Ramos (cell line): ENCODE measurements around the gene EIF4G3.
"Not testable (repeated sequence)": the region's sequence is repeated elsewhere in the genome, so short reads cannot be mapped to it uniquely, and the experiment has no call there.

Source experiments
- in situ Hi-C: fragments of 300-500 bp; cut with MboI; formaldehyde crosslinking; loops from one replicate; pipeline ENCODE4 v1.14.3; 2022; ENCODE audit warnings: low sequenced_read_pairs; ENCODE audit not compliant: unreplicated experiment

Gene EIF4G3

DNA sequence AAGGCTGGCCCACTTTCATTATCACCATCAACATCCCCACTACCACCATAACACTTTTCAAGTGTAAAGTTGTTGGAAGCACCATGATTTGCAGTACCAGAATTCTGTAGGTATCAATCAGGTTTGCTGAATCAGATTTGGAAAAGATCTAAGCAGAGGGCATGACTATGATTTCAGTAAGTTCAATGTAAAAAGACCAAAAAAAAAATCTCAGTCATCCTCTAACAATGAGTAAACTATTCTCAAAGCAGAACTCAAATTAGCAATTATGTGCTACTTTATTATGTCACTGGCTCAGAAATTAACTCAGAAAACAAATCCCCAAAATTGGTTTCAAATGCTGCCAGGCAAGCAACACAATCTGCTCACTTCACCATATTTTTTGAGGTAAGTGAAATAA, 201.7 kb downstream of the EIF4G3 start:
- in situ Hi-C loops = no loop called here

DNA sequence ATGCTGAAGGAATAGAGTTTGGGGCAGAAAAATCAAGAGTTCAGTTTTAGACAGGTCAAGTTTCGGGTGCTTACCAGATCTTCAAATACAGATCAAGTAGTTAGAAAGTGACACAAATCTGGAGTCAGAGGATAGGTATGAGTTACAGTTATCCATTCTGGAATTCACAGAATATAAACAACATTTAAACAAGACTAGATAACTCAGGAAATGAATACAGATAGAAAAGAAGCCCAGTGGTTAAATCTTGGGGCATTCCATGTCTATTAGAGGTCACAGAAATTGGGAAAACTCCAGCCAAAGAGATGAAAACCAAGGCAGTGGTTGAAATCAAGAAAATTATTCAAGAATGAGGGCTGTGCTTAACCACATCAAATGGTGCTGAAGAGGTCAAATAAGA, 202.6 kb downstream of the EIF4G3 start:
- in situ Hi-C loops = no loop called here

DNA sequence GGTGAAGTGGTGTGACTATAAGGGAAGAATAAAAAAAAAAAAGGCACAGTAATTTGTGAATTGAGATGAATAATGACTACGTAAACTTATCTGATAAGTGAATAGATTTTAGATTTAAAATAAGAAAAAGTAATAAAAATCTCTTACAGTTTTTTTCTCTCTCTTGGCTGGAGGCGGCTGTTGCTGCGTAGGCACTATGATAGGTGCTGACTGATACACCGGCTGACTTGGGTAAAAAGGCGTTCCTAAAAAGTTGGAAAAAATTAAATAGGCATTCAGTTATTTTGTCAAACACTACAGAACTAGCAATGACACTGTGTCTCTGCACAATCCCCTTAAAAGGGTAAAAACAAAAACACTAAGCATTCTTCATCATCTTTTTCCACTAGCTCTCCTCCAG, 203.8 kb downstream of the EIF4G3 start:
- in situ Hi-C loops = no loop called here

DNA sequence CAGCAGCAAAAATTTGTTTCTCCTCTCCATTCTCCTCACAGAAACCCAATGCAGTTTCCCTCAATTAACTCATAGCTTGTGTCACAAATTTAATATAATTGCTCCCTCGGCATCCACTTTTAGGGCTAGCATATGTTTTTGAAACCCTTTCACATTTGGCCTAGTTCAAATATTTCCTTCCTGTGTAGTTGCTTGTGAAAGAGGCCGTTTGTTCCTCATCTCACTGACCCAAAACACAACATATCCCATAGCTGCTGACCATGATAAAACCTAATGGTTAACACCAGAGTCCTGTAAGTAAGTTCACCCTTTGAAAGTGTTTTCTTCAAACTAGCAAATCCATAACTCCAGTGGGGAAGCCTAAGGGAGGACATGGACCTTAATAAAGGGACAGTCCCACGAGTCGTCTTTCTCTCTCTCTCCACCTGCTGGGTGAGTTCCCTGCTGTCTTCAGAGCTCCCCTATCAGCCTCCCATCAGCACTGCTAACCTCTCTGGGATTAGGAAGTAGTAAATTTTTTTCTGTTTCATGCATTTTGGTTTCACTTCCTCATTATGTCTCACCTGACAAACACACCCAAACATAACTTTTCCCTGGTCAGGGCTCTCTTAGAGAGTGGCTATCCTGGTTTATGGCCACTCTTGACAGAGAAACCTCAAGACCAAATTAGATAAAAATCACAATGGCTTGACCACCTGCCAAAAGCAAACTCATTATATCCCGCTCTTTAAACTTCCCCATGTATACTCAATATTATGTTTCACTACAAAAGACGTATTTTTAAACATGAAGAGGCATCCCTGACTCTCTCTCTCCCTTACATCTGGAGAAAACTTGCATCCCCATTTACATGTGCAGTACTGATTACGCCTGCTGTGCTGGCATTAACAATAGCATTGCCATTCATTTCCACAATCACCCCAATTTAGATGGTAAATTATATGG, 211.9 kb downstream of the EIF4G3 start:
- in situ Hi-C loops = no loop called here

DNA sequence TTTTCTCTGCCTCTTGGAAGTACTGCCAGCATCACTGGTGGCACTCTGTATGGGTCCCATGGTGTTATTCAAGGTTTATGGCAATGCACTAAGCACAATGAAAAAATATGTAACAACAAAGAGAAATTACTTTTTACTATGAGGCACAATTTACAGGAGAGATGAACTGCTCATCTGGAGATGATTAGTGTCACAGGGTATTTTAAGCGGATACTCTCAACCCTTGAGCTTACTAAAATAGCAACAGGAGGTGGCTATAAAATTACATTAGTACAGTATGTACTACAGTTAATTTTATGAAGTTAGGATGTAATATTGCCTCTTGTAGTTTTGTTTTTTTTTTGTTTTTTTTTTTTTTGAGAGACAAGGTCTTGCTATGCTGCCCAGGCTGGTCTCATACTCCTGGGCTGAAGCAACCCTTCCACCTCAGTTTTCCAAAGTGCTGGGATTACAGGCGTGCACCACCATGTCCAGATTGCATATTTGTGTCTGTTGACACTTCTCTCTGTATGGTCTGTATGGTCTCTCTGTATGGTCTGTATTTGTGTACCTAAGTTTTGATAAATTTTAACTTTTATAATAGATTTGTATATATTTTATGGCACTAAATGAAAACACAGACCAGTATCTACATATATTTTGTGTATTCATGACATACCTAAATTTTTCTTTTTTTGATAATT, 214.0 kb downstream of the EIF4G3 start:
- in situ Hi-C loops = no loop called here

DNA sequence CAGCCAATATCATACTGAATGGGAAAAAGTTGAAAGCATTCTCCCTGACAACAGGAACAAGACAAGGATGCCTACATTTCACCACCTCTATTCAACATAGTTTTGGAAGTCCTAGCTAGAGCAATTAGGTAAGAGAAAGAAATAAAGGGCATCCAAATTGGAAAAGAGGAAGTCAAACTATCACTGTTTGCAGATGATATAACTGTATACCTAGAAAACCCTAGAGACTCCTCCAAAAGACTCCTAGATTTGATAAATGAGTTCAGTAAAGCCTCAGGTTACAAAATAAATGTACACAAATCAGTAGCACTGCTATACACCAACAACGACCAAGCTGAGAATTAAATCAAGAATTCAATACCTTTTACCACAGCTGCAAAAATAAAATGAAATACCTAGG, 218.3 kb downstream of the EIF4G3 start:
- in situ Hi-C loops = no loop called here

DNA sequence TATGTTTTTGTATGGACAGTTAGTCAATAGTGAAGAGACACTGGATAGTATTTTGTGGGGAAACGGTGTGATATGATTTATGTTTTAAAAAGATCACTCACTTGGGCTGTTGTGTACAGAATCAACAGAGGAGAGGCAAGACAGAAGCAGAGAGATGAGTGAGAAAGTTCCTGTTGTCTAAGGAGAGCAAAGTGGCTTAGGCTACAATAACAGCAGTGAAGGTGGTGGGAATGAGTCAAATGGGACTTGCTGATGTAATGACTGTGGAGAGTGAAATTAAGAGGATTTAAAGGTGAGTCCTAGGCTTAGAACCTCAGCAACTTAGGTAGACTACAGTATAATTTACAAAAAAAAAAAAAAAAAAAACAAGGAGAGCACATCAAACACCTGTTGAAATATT, 220.4 kb downstream of the EIF4G3 start:
- in situ Hi-C loops = no loop called here

DNA sequence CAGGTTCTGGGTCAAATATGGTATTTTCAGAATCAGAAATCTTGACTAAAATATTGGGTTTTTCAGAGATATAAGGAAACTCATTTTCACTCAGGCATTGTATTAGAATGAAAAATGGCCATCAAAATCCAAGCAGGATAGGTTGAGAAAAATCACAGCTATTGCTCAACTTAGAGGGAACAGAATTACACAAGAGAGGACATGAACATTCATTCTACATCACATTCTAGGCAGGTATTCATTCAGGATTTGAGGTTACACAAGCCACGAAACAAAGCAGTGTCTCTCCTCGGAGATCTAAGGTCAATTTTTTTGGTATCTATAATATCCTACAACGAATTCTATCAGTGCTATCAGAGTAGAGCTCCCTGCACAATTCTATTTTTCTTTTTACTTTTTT, 226.0 kb downstream of the EIF4G3 start:
- in situ Hi-C loops = no loop called here

DNA sequence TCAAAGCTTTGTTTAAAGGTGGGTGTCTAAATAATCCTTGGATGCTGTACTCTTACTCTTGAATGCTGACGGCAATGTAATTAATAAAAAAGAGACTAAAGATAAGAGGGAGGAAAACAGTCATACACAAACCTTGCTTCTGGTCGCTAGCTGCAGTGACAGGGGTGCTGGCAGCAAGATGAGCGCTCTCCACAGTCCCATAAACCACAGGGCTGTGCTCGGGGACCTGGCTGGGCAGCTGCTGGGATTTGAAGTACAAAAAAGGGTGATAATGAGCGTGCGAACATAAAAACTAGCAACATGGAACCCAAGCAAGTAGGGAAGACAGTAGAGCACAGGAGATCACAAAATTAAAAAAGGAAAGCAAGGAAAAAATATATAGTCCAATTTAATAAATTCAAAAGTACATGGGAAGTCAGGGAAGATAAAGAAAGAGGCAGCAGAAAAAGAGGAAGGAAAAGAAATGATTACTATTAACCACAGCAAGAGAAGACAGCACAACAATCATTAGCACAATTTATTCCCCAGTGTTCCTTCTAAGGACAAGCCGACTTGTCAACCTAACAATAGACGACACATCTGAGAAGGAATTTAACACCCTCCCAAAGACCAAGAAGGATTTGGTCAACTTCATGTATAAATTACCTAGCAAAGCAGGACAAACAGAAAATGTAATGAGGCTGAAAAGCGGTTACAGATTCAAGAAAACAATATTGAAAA, 226.7 kb downstream of the EIF4G3 start:
- in situ Hi-C loops = no loop called here

DNA sequence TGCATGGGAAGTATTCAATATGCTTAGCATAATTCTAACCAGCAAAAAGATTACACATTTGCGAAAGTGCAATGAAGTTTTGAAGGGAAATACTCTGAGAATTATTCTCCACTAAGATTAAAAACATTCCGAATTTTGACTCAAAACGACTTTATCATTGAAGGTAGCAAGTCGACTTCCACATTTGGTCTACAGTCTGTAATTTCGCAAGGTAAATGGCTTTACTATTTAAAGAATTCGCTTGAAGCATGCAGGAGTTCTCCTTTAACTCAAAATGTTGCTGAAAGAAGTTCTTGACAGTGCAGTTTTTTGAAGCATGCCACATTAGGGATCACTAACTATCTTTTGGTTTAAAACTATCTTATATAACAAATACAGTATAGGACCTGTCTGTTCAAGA, 228.6 kb downstream of the EIF4G3 start:
- in situ Hi-C loops = no loop called here

DNA sequence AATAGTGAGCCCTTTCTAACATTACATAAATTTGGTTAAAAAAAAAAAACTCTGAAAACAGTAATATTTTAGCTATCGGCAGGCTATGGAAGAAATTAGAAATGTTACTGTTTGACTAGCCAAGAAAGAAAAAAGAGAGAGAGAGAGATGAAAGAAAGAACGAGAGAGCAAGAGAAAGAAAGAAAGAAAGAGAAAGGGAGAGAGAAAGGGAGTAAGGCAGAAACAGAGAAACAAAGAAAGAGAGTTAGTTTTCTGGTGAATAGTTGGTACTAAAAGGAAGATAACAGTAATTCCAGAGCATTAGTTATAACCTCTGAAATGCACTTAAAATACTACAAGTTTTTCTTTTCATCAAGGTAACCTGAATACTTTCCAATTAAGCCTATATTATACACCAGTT, 229.3 kb downstream of the EIF4G3 start:
- in situ Hi-C loops = no loop called here

DNA sequence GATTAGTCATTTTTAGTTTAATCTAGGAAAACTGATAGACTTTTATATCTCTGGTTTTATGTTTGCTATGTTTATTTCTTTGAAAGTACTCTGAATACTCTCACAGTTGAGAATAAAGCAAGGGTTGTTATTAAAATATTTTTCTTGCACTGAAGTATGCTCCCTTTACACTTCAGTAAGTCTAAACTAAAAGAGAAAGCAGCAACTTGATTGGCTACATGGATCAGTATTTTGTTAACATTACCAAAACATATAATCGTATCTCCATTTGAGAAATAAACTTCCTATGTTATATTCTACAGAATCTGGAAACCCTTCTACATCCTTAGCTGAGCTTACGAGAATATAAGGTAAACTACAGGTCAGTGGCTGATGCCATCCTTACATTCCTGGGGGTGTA, 240.1 kb downstream of the EIF4G3 start:
- in situ Hi-C loops = no loop called here

DNA sequence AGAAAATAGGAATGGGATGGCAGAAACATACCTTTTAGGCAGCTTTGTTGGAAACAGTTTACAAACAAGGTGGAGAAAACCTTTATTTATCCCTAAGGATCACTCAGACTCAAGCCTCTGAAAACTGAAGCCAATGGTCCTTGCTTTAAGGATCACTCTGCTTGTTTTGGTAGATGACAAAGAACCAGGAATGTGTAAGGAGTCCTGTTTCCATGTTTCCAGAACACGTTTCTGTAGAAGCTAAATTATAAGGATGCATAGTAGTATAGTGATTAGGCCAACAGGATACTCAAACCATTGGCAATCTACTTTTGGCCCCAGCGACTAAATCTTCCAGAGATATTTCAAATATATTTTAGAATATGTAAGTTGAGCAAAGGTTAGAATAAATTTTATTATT, 240.5 kb downstream of the EIF4G3 start:
- in situ Hi-C loops = no loop called here

DNA sequence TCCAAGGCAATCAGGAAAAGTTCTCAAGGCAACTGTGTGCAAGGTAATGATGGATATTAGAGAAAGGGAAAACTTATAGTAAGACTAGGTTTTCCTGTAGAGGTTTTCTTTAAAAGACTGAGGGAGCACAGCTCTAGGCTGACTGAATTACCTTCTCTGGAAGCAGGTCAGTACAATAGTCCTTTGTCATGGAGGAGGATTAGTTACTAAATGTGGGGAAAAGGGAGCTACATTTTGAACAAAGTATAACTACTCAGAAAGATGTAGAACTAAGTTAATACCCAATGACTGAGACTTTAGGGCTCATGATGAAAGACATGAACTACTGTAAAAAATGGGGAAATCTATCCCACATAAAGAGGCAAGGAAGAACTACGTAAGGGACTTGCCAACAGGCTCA, 241.0 kb downstream of the EIF4G3 start:
- in situ Hi-C loops = no loop called here

DNA sequence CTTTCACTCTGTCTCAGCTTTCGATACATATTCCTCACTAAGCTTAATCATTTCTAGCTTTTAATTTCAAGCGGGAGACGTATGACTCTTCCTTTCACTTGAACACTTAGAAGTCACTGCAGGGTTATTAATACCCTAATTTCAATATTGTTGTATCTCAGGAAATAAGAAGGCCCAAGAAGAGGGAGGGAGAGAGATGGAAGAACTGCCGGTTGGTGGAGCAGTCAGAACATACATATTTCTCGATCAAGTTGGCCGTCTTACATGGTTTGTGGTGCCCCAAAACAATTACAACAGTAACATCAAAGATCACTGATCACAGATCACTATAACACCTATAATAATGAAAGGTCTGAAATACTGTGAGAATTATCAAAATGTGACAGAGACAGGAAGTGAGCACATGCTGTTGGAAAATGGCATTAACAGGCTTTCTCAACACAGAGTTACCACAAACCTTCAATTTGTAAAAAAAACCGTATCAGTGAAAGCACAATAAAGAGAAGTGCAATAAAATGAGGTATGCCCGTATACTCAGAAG, 244.2 kb downstream of the EIF4G3 start:
- in situ Hi-C loops = no loop called here

DNA sequence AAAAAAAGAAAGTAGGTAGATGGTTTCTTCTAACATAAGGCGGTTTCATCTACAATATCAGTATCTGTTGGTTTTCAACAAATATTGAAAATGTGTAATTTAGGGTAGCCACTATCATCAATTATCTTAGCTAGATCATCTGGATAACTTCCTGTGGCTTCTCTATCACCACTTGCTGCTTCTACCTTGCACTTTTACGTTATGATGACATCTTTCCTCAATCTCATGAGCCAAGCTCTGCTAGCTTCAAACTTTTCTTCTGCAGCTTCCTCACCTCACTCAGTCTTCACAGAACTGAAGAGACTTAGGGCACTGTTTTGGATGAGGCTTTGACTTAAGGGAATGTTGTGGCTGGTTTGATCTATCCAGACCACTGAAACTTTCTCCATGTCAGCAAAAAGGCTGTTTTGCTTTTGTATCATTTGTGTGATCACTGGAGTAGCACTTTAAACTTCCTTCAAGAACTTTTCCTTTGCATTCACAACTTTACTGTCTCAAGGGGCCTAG, 244.7 kb downstream of the EIF4G3 start:
- in situ Hi-C loops = no loop called here

DNA sequence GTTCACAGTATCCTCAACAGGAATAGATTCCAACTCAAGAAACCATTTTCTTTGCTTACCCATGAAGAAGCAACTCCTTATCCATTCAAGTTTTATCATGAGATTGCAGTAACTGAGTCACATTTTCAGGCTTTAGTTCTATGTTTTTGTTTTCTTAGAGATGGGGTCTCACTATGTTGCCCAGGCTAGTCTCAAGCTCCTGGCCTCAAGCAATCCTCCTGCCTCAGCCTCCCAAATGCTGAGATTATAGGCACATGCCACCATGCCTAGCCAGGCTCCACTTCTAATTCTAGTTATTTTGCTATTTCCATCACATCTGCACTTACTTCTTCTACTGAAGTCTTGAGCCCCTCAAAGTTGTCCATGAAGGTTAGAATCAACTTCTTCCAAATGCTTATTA, 246.3 kb downstream of the EIF4G3 start:
- in situ Hi-C loops = no loop called here

DNA sequence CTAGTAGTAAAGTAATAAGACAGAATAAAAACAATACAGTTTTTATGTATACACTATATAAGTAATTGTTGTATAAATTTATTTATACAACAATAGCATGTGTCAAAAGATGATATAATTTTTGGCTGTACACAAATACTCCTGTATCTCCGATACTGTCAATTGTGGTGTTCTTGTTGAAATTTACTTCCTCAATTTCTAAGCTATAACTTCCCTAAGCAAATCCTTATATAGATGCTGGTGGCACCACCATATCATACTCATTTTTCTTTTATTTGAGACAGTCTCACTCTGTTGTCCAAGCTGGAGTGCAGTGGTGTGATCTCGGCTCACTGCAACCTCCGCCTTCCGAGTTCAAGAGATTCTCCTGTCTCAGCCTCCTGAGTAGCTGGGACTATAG, 248.6 kb downstream of the EIF4G3 start:
- in situ Hi-C loops = no loop called here

DNA sequence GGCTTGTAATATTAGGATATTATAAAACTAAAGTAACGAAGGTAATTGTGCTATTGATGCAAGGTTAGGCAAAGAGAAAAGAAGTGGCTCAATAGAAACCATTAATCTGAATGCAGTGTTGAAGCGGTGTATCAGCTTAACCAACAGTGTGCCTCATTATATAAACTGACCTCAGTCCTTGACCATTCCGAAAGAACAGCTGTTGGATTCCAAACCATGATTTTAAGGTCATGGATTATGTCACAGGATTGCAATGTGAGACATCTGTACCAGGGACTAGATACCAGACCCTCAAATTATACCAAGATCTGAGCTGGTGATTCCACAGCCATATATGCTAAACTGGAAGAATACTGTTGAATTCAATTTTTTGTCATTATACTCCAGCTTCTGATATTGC, 255.4 kb downstream of the EIF4G3 start:
- in situ Hi-C loops = no loop called here

DNA sequence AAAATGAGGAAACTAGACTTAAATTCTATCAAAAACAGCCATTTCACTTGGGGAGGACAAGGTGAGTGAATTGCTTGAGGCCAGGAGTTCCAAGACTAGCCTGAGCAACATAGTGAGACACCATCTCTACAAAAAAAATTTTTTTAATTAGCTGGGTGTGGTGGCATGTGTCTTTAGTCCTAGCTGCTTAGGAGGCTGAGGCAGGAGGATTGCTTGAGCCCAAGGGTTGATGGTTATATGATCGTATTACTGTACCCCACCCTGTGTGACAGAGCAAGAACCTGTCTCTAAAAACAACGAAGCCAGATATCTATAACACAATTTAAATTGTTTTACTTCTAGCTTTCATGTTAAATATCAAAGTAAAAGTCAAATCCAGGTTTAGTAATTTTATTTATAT, 263.5 kb downstream of the EIF4G3 start:
- in situ Hi-C loops = no loop called here

DNA sequence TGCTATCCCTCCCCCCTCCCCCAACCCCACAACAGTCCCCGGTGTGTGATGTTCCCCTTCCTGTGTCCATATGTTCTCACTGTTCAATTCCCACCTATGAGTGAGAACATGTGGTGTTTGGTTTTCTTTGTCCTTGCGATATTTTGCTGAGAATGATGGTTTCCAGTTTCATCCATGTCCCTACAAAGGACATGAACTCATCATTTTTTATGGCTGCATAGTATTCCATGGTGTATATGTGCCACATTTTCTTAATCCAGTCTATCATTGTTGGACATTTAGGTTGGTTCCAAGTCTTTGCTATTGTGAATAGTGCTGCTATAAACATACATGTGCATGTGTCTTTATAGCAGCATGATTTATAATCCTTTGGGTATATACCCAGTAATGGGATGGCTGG, 269.2 kb downstream of the EIF4G3 start:
- in situ Hi-C loops = not testable (repeated sequence)
